ENCODE results near the gene NCCRP1.

NCCRP1 gene

GRCh38 chr19:39224910-39225309 lies 28.1 kb downstream of the NCCRP1 start:
- TF ChIP-seq CTCF (IDR thresholded peaks at IDR 0.05) (no peak), ZFX (IDR thresholded peaks at IDR 0.05; ENCODE audit: borderline replicate concordance) (no peak)
- H3K27ac ChIP-seq, result no peak overlapping the region

- no peak for TF ChIP-seq CTCF (IDR thresholded peaks at IDR 0.05)
- H3K27ac ChIP-seq, result no peak overlapping the region
Measured at GRCh38 chr19:39230096-39230764, 33.5 kb downstream of the NCCRP1 start.

GRCh38 chr19:39232708-39233107 lies 35.9 kb downstream of the NCCRP1 start:
- H3K27ac ChIP-seq, result no peak overlapping the region
- TF ChIP-seq CTCF (IDR thresholded peaks at IDR 0.05), result no peak
- TF ChIP-seq ZFX (IDR thresholded peaks at IDR 0.05; ENCODE audit: borderline replicate concordance), result no peak

GRCh38 chr19:39236527-39236926 lies 39.8 kb downstream of the NCCRP1 start:
- no peak overlapping the region for H3K27ac ChIP-seq
- TF ChIP-seq CTCF (IDR thresholded peaks at IDR 0.05), result no peak
- TF ChIP-seq ZFX (IDR thresholded peaks at IDR 0.05; ENCODE audit: borderline replicate concordance), result no peak

GRCh38 chr19:39237200-39238184 lies 40.7 kb downstream of the NCCRP1 start:
- H3K27ac ChIP-seq, result no peak overlapping the region
- no peak for TF ChIP-seq ZFX (IDR thresholded peaks at IDR 0.05; ENCODE audit: borderline replicate concordance)

- TF ChIP-seq CTCF (IDR thresholded peaks at IDR 0.05), result no peak
- no peak for TF ChIP-seq ZFX (IDR thresholded peaks at IDR 0.05; ENCODE audit: borderline replicate concordance)
- no peak overlapping the region for H3K27ac ChIP-seq
Measured at GRCh38 chr19:39238209-39238608, 41.4 kb downstream of the NCCRP1 start.

GRCh38 chr19:39238944-39239343 lies 42.2 kb downstream of the NCCRP1 start:
- TF ChIP-seq CTCF (IDR thresholded peaks at IDR 0.05), result no peak
- TF ChIP-seq ZFX (IDR thresholded peaks at IDR 0.05; ENCODE audit: borderline replicate concordance), result no peak
- H3K27ac ChIP-seq, result no peak overlapping the region

Data from 22Rv1 (cell line).